T-helper 2 cell treated with Interferon-gamma antibody and Interleukin-4, amounts not matched to agents 100 ng/mL and 5 ng/mL, for 36 hours (primary cell): ENCODE measurements around the gene DBP. TPM values are rescaled to one million over a fixed set of nuclear protein-coding genes. Genes with fewer than 3 reads are reported as not detected.

Experiments
- intact Hi-C: fragments of 100-400 bp; cut with micrococcal nuclease; formaldehyde crosslinking; loops from one replicate; pipeline ENCODE4 v1.15.1; 2023
- total RNA-seq: library from RNA; stranded (reverse); gene quantifications from 2 replicates; pipeline ENCODE4 v1.2.3, GENCODE V29; 2022

The DBP gene
- total RNA-seq, 1 donor from 2014 or later: 11.8 TPM

DNA sequence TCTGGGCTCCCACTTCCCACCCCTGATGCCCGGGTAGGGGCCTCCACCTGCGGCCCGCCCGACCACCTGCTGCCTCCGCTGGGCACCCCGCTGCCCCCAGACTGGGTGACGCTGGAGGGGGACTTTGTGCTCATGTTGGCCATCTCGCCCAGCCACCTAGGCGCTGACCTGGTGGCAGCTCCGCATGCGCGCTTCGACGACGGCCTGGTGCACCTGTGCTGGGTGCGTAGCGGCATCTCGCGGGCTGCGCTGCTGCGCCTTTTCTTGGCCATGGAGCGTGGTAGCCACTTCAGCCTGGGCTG lies 7.9 kb downstream of the DBP start:
- intact Hi-C loops: no loop called here

DNA sequence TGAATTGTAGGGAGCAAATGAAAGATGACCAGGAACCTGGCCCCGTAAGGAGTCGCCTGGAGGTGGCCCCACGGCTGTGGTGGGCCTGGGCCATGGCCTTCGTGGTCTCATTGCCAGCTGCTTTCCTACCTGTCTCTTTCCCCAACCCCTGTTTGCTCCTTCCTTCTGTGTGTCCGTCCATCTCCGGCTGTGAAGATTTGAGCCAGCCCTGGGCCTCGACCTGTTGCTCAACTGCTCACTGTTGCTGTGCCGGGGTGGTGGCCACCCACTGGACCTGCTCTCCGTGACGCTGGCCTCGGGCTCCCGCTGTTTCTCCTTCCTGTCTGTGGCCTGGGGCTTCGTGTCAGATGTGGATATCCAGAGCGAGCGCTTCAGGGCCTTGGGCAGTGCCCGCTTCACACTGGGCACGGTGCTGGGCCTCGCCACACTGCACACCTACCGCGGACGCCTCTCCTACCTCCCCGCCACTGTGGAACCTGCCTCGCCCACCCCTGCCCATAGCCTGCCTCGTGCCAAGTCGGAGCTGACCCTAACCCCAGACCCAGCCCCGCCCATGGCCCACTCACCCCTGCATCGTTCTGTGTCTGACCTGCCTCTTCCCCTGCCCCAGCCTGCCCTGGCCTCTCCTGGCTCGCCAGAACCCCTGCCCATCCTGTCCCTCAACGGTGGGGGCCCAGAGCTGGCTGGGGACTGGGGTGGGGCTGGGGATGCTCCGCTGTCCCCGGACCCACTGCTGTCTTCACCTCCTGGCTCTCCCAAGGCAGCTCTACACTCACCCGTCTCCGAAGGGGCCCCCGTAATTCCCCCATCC lies 8.5 kb downstream of the DBP start:
- intact Hi-C loops: no loop called here

- intact Hi-C loops: no loop called here
Measured at GRCh38 chr19:48627865-48628314, 9.3 kb downstream of the DBP start.

DNA sequence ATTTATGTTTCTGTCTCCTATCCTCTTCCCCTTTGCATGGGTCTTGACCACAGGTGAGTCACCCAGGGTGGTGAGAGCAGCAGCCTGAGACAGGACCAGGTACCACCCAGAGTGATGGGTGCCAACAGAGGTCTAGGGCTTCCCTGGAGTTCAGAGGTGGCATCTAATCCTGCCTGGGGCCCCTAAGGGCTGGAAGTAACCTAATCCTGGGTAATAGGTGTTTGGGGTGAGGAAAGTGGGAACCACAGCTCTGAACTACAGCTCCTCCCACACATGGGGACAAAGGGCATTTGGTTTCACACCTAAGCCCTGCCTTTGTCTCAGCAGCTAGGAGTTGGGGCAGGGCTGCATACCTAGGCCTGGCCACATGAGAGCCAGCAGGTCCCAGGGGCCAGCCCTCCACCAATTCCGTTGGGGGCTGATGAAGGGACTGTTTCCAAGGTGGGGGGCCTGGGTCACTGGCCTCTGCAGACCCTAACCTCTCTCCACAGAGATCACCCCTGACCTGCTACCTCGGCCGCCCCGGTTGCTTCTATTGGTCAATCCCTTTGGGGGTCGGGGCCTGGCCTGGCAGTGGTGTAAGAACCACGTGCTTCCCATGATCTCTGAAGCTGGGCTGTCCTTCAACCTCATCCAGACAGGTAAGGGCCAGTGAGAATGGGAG lies 9.8 kb downstream of the DBP start:
- intact Hi-C loops: no loop called here

DNA sequence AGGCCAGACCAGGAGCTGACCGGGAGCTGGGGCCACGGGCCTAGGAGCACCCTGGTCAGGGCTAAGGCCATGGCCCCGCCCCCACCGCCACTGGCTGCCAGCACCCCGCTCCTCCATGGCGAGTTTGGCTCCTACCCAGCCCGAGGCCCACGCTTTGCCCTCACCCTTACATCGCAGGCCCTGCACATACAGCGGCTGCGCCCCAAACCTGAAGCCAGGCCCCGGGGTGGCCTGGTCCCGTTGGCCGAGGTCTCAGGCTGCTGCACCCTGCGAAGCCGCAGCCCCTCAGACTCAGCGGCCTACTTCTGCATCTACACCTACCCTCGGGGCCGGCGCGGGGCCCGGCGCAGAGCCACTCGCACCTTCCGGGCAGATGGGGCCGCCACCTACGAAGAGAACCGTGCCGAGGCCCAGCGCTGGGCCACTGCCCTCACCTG lies 11.3 kb downstream of the DBP start:
- intact Hi-C loops: no loop called here

DNA sequence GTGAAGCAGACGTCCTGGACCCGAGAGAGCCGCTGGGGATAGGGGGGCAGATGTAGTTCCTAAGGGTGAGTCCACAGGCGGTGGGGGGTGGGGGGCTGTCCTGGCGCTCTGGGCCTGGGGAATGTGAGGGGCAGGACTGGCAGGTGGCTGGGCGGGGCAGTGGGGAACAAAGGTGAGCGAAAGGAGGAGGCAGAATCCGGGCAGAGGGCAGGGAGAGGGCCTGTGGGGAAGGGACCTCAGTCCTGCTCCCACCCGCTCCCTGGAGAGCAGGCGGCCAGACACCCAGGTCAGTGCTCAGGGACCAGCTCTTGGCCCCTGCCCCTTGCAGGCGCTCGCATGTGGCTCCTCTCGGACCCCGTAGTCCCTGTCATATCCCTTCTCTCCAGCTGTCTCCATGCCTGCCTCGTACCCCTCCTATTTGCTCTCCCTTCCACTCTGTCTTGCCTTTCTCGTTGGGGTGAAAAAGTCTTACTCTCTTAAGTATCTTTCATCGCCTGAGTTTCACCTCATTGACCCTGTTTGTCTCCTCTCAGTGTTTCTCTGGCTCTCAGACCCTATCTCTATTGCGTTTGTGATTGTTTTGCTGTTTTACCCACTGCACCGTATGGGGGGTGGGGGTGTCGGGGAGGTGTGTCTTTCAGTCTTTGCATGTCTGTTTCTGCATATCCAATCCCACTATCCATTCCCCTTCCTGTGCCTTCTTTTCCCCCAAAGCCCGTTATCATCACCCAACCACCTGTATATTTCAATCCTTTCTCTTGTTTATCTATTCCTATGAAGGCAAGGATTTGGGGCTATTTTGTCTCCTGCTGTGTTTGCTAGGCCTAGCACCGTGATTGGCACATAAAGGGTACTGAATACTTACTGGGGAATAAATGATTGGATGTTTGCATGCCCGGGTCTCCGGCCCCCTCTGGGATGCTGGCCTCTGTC lies 12.1 kb downstream of the DBP start:
- intact Hi-C loops: loop anchor here (1.0 kb wide), 1 partner anchor 9 kb away; no protein-coding TSS in a partner anchor

DNA sequence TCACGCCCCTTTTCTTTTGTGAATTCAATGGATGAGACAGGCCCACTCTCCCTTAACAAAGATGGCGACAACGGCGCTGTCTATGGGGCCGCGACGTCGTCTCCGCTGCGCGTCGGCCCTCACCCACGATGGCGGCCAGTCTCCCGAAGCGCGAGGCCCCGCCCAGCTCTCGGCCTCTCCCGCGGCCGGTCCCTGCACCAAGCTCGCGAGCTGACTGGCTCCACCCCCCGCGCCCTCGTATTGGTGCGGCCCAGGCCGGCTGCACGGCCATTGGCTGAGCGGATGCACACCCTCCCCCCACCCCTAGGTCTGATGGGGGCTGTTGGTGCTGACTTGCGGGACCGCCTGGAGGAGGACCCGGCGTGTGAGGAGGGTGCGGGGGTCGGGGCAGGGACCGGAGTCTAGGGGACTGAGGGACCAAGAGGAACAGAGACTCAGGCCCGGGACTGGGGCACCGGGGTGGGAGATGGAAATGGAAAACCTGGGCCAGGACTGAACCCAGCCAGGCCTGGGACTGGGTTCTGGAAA lies 13.0 kb downstream of the DBP start:
- intact Hi-C loops: loop anchor here (1.0 kb wide), 1 partner anchor 10 kb away; no protein-coding TSS in a partner anchor

DNA sequence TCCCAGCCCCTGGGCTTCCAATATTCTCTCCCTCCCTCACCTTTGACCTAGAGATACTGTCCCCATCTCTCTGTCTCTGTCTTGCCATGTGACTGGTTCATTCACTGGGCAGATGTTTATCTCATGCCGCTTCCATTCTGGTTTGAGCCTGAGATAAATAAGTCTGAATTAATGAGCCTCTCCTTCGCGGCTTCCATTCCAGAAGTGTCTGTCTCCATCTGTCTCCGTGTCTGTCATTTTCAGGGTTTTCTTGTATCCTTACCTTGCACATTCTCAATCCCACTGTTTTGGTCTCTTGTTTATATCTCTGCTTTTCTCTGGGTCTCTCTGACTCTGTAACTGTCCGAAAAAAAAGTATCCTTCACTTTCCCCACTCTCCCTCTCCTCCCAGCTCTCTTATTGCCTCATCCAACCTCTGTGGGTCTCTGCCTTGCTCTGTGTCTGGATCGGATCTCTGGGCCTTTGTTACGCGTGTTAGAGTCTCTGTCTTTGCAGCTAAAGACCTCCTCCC lies 13.6 kb downstream of the DBP start:
- intact Hi-C loops: loop anchor here (1.0 kb wide), 1 partner anchor 11 kb away; no protein-coding TSS in a partner anchor

- intact Hi-C loops: loop anchor here (1.0 to 2.0 kb wide), 6 partner anchors 17 to 373 kb away; partner anchors contain the start of genes DBP, GYS1, RUVBL2 and TMEM143
Measured at GRCh38 chr19:48619692-48620585, 17.2 kb downstream of the DBP start.

DNA sequence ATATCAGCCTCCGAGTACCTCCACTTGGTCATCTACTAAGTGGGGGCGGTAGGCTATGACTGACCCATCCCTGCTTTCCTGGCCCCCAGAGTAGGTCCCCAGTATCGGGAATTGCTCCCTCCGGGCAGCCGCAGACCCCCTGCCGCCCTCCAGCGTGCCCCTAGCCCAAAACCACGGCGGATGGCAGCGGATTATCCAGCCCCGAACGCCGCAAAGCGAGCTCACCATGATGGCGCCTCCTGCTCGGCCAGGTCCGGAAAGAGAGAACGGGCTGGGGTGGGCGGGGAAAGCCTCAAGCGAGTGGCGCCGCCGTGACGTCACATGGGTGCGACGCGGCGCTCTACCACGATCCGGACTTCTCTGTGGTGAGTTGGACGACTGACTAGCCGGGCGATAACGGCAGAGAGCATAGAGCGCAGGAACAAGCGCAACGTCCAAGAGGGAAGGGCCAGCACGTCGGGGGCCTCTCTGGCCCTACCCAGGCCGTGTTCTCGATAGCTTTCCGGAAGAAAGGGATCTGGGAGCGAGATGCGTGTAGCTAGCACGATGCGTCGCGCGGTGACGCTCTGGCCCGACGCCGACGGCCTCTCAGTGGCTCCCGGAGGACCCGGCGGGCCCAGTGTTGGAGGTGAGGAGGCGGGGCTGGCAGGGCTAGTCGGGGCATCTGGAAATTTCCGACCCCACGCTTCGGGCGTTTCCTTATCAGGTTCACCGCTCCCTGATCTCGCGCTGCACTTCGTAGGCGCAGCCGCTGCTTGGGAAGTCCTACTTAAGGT lies 18.1 kb downstream of the DBP start, which contains the start of the genes RPL18 and SPHK2:
Gene RPL18, minus strand, starts transcription at position 263 of the 776 bp plus-strand sequence. Its CDS starts 35 bp downstream, at position 228.
Gene SPHK2, plus strand, starts transcription at position 591 of the 776 bp plus-strand sequence. CDS start 1,009 bp downstream, outside the sequence.
- intact Hi-C loops: loop anchor here (1.0 to 2.0 kb wide), 6 partner anchors 18 to 374 kb away; partner anchors contain the start of genes DBP, GYS1, RUVBL2 and TMEM143

GRCh38 chr19:48618278-48618915 lies 18.8 kb downstream of the DBP start:
- intact Hi-C loops: loop anchor here (2.0 kb wide), 2 partner anchors 30 to 256 kb away; partner anchors contain the start of gene TMEM143

DNA sequence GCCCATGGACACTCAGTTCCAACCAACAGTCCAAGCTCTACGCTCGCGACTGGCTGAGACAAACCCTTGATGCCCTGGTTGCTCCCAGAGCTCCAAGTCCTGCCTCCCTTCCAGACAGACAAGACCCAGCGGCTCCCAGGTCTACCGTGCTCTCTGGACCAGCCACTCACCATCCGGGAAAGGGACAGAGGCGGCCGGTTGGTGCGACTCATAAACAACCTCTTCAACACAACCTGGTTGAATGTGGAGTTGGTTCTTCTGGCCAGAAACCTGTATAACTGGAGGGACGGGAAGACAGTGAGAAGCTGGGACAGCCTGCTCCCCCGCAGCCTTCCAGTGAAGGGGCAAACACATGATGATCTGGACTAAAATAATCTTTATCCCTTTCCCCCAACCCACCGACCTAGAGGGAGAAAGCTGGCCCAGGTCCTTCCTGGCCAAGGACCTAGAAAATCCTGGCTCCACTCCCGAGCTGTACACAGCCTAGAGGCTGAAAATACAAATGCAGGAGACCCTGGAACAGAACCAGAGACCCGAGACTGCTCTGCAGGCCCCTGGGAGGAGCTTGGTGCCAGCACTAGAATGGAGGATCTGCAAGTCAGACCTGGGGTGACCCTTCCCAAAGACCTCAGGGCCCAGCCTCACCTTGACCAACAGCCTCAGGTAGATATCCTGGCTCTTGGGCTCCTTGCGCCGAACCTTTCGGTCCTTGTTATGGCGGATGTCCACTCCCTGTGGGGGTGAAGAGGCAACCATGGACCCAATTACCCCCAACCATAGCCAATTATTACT lies 19.8 kb downstream of the DBP start:
- intact Hi-C loops: no loop called here

- intact Hi-C loops: no loop called here
Measured at GRCh38 chr19:48616491-48617056, 20.6 kb downstream of the DBP start.

DNA sequence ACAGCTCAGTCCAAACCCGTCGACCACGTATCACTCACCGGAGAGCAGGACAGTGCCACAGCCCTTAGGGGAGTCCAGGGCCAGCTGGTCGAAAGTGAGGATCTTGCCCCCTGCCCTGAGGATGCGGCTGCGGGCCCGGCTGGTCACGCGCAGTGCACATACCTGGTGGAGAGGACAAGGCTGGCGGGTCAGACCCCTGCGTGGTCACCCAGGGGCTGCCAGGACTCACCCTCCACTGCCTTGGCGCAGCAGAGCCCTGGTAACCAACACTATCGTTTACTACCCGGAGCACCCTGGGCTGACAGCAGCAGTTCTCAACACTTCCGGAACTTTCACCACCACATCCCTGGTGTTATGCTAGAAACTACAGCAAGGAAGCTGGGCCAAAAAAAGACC lies 21.1 kb downstream of the DBP start:
- intact Hi-C loops: no loop called here

DNA sequence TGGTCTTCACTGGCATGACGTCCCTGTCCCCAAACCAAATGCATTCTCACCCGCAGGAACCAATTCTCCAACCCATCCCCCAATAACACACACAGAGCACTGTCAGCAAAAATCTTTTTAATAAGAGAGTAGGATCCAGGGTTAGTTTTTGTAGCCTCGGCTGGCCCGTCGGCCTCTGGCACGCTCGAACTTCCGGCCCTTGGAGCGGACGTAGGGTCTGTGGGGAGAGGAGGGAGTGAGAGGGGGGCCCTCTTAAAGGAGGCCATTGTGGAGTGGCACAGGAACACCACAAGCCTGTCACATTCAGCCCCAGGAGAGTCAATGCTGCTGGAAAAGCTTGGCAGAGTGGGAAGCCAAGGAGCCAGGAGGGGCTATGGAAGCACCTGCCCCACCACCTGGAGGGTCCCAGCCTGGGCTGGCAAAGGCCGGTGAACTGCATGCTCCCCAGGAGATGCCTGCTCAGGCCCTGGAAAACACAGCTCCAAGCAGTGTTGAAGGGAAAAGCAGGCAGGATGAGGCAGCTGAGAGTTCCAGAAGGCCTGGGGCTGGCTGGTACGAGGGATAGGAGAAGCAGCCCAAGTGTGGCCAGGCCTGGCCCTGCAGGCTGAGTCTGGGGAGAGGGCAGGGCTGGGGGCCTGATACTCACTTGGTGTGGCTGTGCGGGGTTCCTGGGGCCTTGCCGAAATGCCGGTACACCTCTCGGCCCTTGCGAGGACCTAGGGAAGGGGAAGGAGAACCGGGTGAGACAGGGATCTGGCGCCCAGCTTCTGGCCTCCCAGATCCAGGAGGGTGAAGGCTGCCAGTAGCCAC lies 21.7 kb downstream of the DBP start:
- intact Hi-C loops: no loop called here
